HCT116 (cell line): ENCODE data around the gene HSBP1. TPM values are rescaled to one million over a fixed set of nuclear protein-coding genes. Genes with fewer than 3 reads are reported as not detected.

Experiments used
- ATAC-seq: fragments of 200-7000 bp; cut with Tn5 transposase; 2 replicates; pipeline ENCODE4 v1.9.1; 2020; ENCODE audit warnings: mild to moderate bottlenecking, moderate library complexity
- BruUV-seq: library from RNA; stranded (reverse); fragments of 400-500 nt; replicated peaks from 2 replicates; lab custom pipeline; 2021; lab: Mats Ljungman, UMichigan
- CTCF ChIA-PET: fragments of 300-600 bp; sonication (Branson Sonifier 250); formaldehyde crosslinking; loops from one replicate; lab custom pipeline; 2021; ENCODE audit warnings: antibody characterized with exemption; lab: Charles Lee
- POLR2A ChIA-PET: fragments of 300-600, 350-600 bp; sonication (Branson Sonifier 250); formaldehyde crosslinking; loops from one replicate; lab custom pipeline; 2021; ENCODE audit warnings: antibody characterized with exemption; lab: Charles Lee
- RAD21 ChIA-PET, 2 experiments: fragments of 300-600 bp; sonication (Branson Sonifier 250); formaldehyde crosslinking; loops; one replicate each; lab custom pipeline; 2023; ENCODE audit warnings: low total read pairs in 2 of 2; ENCODE audit not compliant: uncharacterized antibody in 2 of 2, unreplicated experiment in 2 of 2, low non-redundant PET in 1 of 2; lab: Charles Lee
- DNase-seq: peaks from one replicate; pipeline ENCODE4 v3.0.0-alpha.2; 2010; ENCODE audit warnings: low read depth, low spot score
- H2AFZ ChIP-seq: fragments of 200-600 bp; shearing (Covaris generic), sonication (generic); 2 replicates; pipeline ENCODE4 v1.6.1; 2017; ENCODE audit warnings: low read depth, mixed run types, mixed read lengths, antibody characterized with exemption, low read length; ENCODE audit not compliant: poor library complexity, severe bottlenecking
- H3K27ac ChIP-seq: 2 replicates; pipeline ENCODE4 v1.5.1; 2012; ENCODE audit warnings: low read depth, low read length
- H3K27me3 ChIP-seq: fragments of 200-600 bp; sonication (generic); 2 replicates; pipeline ENCODE4 v1.6.1; 2016; ENCODE audit warnings: mixed run types, low read length, mixed read lengths; ENCODE audit not compliant: insufficient read depth
- H3K36me3 ChIP-seq, 2 experiments: fragments of 200-500 bp in 1 of 2; fragments of 200-600 bp in 1 of 2; sonication (Bioruptor generic) in 1 of 2; sonication (generic) in 1 of 2; 2 replicates each; pipeline versions ENCODE4 v1.5.1 to v1.6.1; 2014 to 2016; ENCODE audit warnings: low read length in 2 of 2, inconsistent platforms in 1 of 2, mixed read lengths in 1 of 2, mixed run types in 1 of 2; ENCODE audit not compliant: insufficient read depth in 2 of 2, control insufficient read depth in 1 of 2
- H3K4me1 ChIP-seq, 2 experiments: fragments of 200-600 bp in 1 of 2; sonication (generic) in 1 of 2; 2 replicates each; pipeline versions ENCODE4 v1.5.1 to v1.6.1; 2012 to 2017; ENCODE audit warnings: low read length in 2 of 2, inconsistent platforms in 1 of 2, mild to moderate bottlenecking in 1 of 2, mixed read lengths in 1 of 2, mixed run types in 1 of 2, moderate library complexity in 1 of 2; ENCODE audit not compliant: insufficient read depth in 2 of 2, control insufficient read depth in 1 of 2
- H3K4me2 ChIP-seq: fragments of 200-600 bp; sonication (generic); 2 replicates; pipeline ENCODE4 v1.6.1; 2017; ENCODE audit warnings: mixed run types, low read length, mixed read lengths
- H3K4me3 ChIP-seq, 2 experiments: fragments of 200-600 bp in 1 of 2; sonication (generic) in 1 of 2; replicated peaks in 1 of 2; 2 replicates each; pipeline ENCODE4 v1.5.1; 2011 to 2016; ENCODE audit warnings: low read length in 2 of 2, control low read depth in 1 of 2, low read depth in 1 of 2, mild to moderate bottlenecking in 1 of 2, mixed read lengths in 1 of 2, mixed run types in 1 of 2
- H3K79me2 ChIP-seq: fragments of 200-600 bp; sonication (generic); 2 replicates; pipeline ENCODE4 v1.6.1; 2017; ENCODE audit warnings: mild to moderate bottlenecking, mixed run types, low read length, moderate library complexity, mixed read lengths; ENCODE audit not compliant: insufficient read depth
- H3K9ac ChIP-seq: fragments of 200-600 bp; sonication (generic); 2 replicates; pipeline ENCODE4 v1.6.1; 2016; ENCODE audit warnings: low read length, mixed read lengths
- H3K9me2 ChIP-seq: fragments of 200-600 bp; sonication (generic), shearing (Covaris generic); 2 replicates; pipeline ENCODE4 v1.6.1; 2017; ENCODE audit warnings: mixed run types, mild to moderate bottlenecking, moderate library complexity; ENCODE audit not compliant: insufficient read depth
- H3K9me3 ChIP-seq, 2 experiments: fragments of 200-500 bp in 1 of 2; fragments of 200-600 bp in 1 of 2; sonication (Bioruptor generic) in 1 of 2; sonication (generic) in 1 of 2; 2 replicates each; pipeline ENCODE4 v1.6.1; 2014 to 2017; ENCODE audit warnings: low read length in 2 of 2, mixed read lengths in 2 of 2, inconsistent platforms in 1 of 2, low read depth in 1 of 2, mild to moderate bottlenecking in 1 of 2, mixed run types in 1 of 2, moderate library complexity in 1 of 2; ENCODE audit not compliant: control insufficient read depth in 1 of 2, insufficient read depth in 1 of 2
- H4K20me1 ChIP-seq: fragments of 200-600 bp; sonication (generic), shearing (Covaris generic); 2 replicates; pipeline ENCODE4 v1.6.1; 2017; ENCODE audit warnings: mixed run types, mild to moderate bottlenecking, moderate library complexity; ENCODE audit not compliant: insufficient read depth
- CBX3 ChIP-seq: IDR thresholded peaks from 2 replicates; pipeline ENCODE4 v1.6.1; 2012; ENCODE audit warnings: low read depth
- CEBPB ChIP-seq: IDR thresholded peaks from 2 replicates; pipeline ENCODE4 v1.6.1; 2012; ENCODE audit warnings: low read depth
- SRF ChIP-seq: IDR thresholded peaks from 2 replicates; pipeline ENCODE4 v1.6.1; 2012; ENCODE audit warnings: low read depth
- YY1 ChIP-seq: IDR thresholded peaks from 2 replicates; pipeline ENCODE4 v1.6.1; 2011; ENCODE audit warnings: low read length, low read depth, moderate library complexity, mild to moderate bottlenecking; ENCODE audit not compliant: insufficient replicate concordance; ENCODE audit errors: extremely low read depth
- ZNF274 ChIP-seq: fragments of 200-500 bp; sonication (Bioruptor generic); IDR thresholded peaks from 2 replicates; pipeline ENCODE4 v1.6.1; 2014; ENCODE audit warnings: mild to moderate bottlenecking, low read depth, low read length, inconsistent platforms
- intact Hi-C: fragments of 100-400 bp; cut with micrococcal nuclease; formaldehyde crosslinking; loops from 2 replicates; pipeline ENCODE4 v1.10.0; 2022
- total RNA-seq: library from RNA; stranded (reverse); gene quantifications from one replicate; pipeline ENCODE4 v1.2.1, GENCODE V29; 2021; ENCODE audit not compliant: unreplicated experiment
- TF ChIP-seq, protein P1 (sequence below): IDR thresholded peaks from 2 replicates; pipeline ENCODE4 v1.6.1; 2012
- TF ChIP-seq, protein P2 (sequence below): IDR thresholded peaks from 2 replicates; pipeline ENCODE4 v1.6.1; 2011; ENCODE audit warnings: mild to moderate bottlenecking, low read length, moderate library complexity; ENCODE audit not compliant: insufficient replicate concordance; ENCODE audit errors: extremely low read depth

Gene HSBP1
- total RNA-seq, 1 experiment from 2014 or later, result 270 TPM

DNA sequence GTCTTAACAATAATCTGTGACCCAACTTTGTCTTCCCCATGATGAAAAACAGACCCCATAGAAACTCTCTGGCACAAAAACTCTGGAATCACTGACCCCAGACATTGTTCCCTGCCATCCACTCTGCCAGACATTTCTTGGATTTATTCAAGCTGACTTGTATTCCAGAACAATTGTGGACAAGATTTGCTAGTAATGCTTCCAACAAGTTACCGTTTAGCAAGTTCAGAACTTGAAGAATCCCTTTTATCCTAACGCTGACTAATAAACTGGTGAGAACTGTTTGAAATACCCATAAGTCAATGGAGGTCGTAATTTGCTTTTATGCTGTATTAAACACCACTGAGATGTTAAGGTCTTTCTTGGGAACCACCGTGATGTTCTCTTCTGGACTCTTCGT, 10.5 kb downstream of the HSBP1 start (continued):
- TF ChIP-seq YY1 (no peak), CEBPB (no peak), ZNF274 (no peak)
- TF ChIP-seq, all 23 proteins: peak for 0

- DNase-seq (no peak), ATAC-seq (no peak)
- no peaks in the 10 kb centered on the region for H3K27me3 ChIP-seq
- no peaks in the 10 kb centered on the region for H3K9me3 ChIP-seq
- no peaks in the 10 kb centered on the region for H3K36me3 ChIP-seq
- no peak overlapping the region for H3K4me2 ChIP-seq
- no peak overlapping the region for H3K27ac ChIP-seq
- no peaks in the 10 kb centered on the region for H3K9me2 ChIP-seq
- CTCF ChIA-PET, result no interaction called here
- POLR2A ChIA-PET, result no interaction called here
- H3K4me3 ChIP-seq, result no peak overlapping the region
- no TSS peak for BruUV-seq
- no peaks in the 10 kb centered on the region for H4K20me1 ChIP-seq
- RAD21 ChIA-PET, result no interaction called here
- no peak overlapping the region for H2AFZ ChIP-seq
- intact Hi-C loops, result no loop called here
- H3K79me2 ChIP-seq, result no peaks in the 10 kb centered on the region
- TF ChIP-seq CBX3 (no peak), SRF (no peak)
- TF ChIP-seq, protein P1, sequence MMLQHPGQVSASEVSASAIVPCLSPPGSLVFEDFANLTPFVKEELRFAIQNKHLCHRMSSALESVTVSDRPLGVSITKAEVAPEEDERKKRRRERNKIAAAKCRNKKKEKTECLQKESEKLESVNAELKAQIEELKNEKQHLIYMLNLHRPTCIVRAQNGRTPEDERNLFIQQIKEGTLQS, result no peak
- TF ChIP-seq, protein P2, sequence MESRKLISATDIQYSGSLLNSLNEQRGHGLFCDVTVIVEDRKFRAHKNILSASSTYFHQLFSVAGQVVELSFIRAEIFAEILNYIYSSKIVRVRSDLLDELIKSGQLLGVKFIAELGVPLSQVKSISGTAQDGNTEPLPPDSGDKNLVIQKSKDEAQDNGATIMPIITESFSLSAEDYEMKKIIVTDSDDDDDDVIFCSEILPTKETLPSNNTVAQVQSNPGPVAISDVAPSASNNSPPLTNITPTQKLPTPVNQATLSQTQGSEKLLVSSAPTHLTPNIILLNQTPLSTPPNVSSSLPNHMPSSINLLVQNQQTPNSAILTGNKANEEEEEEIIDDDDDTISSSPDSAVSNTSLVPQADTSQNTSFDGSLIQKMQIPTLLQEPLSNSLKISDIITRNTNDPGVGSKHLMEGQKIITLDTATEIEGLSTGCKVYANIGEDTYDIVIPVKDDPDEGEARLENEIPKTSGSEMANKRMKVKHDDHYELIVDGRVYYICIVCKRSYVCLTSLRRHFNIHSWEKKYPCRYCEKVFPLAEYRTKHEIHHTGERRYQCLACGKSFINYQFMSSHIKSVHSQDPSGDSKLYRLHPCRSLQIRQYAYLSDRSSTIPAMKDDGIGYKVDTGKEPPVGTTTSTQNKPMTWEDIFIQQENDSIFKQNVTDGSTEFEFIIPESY, result no peak
- TF ChIP-seq, all 23 proteins: peak for 0
- H3K4me1 ChIP-seq, result peaks cover 6 to 16% of the 10 kb centered on the region in 2 experiments; a peak in 3 of 4 replicates
- no peak overlapping the region for H3K9ac ChIP-seq
Observed at GRCh38 chr16:83819361-83819760, 11.6 kb downstream of the HSBP1 start.
